GM18526 (cell line): Measurements from ENCODE around the gene MRPL47.

Experiments
- POLR2A ChIP-seq: IDR thresholded peaks from 3 replicates; pipeline ENCODE4 v1.6.1; 2011; ENCODE audit not compliant: insufficient read length; ENCODE audit errors: extremely low read depth

The MRPL47 gene

GRCh38 chr3:179544981-179545645 is 59.3 kb downstream of the MRPL47 start:
- TF ChIP-seq POLR2A, result no peak

DNA sequence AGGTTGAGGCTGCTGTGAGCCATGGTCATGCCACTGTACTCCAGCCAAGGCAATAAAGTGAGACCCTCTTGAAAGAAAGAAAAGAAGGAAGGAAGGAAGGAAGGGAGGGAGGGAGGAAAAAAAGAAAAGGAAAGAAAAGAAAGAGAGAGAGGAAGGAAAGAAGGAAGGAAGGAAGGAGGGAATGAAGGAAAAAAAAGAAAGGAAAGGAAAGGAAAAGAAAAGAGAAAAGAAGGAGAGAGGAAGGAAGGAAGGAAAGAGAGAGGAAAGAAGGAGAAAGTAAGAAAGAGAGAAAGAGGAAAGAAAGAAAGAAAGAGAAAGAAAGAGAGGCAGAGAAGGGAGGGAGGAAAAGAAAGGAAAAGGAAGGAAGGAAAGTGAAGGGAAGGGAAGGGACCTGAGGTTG is 62.1 kb downstream of the MRPL47 start:
- no peak for TF ChIP-seq POLR2A

DNA sequence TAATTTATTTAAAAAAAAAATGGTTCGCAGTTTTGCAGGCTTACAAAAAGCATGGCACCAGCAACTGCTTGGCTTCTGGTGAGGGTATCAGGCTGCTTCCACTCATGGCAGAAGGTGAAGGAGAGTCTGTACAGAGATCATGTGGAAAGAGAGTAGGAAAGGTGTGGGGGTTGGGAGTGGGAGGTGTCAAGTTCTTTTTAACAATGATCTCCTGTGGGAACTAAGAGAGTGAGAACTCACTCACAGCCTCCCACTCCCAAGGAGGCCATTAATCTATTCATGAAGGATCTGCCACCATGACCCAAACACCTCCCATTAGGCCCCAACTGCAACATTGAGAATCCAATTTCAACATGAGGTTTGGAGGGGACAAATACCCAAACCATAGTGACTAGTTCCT is 62.8 kb downstream of the MRPL47 start:
- no peak for TF ChIP-seq POLR2A

GRCh38 chr3:179541094-179541493 is 63.3 kb downstream of the MRPL47 start:
- TF ChIP-seq POLR2A, result no peak
